Caki2 (cell line): ENCODE data around the gene CLINT1. TPM values are rescaled to one million over a fixed set of nuclear protein-coding genes. Genes with fewer than 3 reads are reported as not detected.
"Not testable (repeated sequence)": the region's sequence is repeated elsewhere in the genome, so short reads cannot be mapped to it uniquely, and the experiment has no call there.

ENCODE experiments used
- DNase-seq: peaks from one replicate; pipeline ENCODE4 v3.0.0-alpha.2; 2015; ENCODE audit warnings: low read depth
- in situ Hi-C: cut with HindIII; loops from 2 replicates; pipeline ENCODE4 v1.10.0; 2016; ENCODE audit warnings: low sequenced_read_pairs, low pct_unique_long_range_greater_than_20kb, mixed read lengths
- total RNA-seq: library from RNA; depleted of rRNA; stranded (reverse); fragments of >200 nt; shearing (Covaris generic); gene quantifications from 2 replicates; pipeline ENCODE4 v1.2.3, GENCODE V29; 2014; ENCODE audit warnings: low replicate concordance; rRNA removed

Gene CLINT1
- total RNA-seq, result 89.3 and 91.4 TPM in 2 replicates

- DNase-seq, result peak; percentile 82
- in situ Hi-C loops, result no loop called here
These were observed at the start of gene CLINT1 for GRCh38 chr5:157858527-157859226. TSS of gene CLINT1 (minus strand) at chr5:157859145. CDS start at chr5:157858970, 175 bp downstream.

GRCh38 chr5:157908459-157908858 is 49.5 kb upstream of the CLINT1 start:
- in situ Hi-C loops, result no loop called here
- no peak for DNase-seq

GRCh38 chr5:157907479-157907878 is 48.5 kb upstream of the CLINT1 start:
- no peak for DNase-seq
- in situ Hi-C loops, result no loop called here

GRCh38 chr5:157903117-157903450 is 44.1 kb upstream of the CLINT1 start:
- in situ Hi-C loops, result no loop called here
- DNase-seq, result no peak

GRCh38 chr5:157902449-157903116 is 43.6 kb upstream of the CLINT1 start:
- in situ Hi-C loops, result no loop called here
- DNase-seq, result no peak

GRCh38 chr5:157900644-157901043 is 41.7 kb upstream of the CLINT1 start:
- in situ Hi-C loops, result no loop called here

GRCh38 chr5:157893611-157894010 is 34.7 kb upstream of the CLINT1 start:
- in situ Hi-C loops, result no loop called here

More at GRCh38 chr5:157900644-157901043, 41.7 kb upstream of the CLINT1 start:
- no peak for DNase-seq

GRCh38 chr5:157892974-157893373 is 34.0 kb upstream of the CLINT1 start:
- in situ Hi-C loops, result no loop called here
- DNase-seq, result no peak

More at GRCh38 chr5:157893611-157894010, 34.7 kb upstream of the CLINT1 start:
- DNase-seq, result no peak

- DNase-seq, result peak; percentile 51
- in situ Hi-C loops, result no loop called here
These were observed 32.1 kb upstream of the CLINT1 start for GRCh38 chr5:157890836-157891597.

- no peak for DNase-seq
- in situ Hi-C loops, result no loop called here
These were observed 30.0 kb upstream of the CLINT1 start for GRCh38 chr5:157888814-157889532.

GRCh38 chr5:157886796-157887380 is 27.9 kb upstream of the CLINT1 start:
- no peak for DNase-seq
- in situ Hi-C loops, result no loop called here

- DNase-seq, in situ Hi-C loops: not testable (repeated sequence)
These were observed 26.1 kb upstream of the CLINT1 start for GRCh38 chr5:157885051-157885450.

- in situ Hi-C loops, DNase-seq: not testable (repeated sequence)
These were observed 22.6 kb upstream of the CLINT1 start for GRCh38 chr5:157881498-157881897.

- in situ Hi-C loops, result no loop called here
- DNase-seq, result no peak
These were observed 18.9 kb upstream of the CLINT1 start for GRCh38 chr5:157877821-157878220.

GRCh38 chr5:157874861-157875260 is 15.9 kb upstream of the CLINT1 start:
- in situ Hi-C loops, result no loop called here

GRCh38 chr5:157870837-157871834 is 12.2 kb upstream of the CLINT1 start:
- DNase-seq, result peak; percentile 87
- in situ Hi-C loops, result no loop called here

More at GRCh38 chr5:157874861-157875260, 15.9 kb upstream of the CLINT1 start:
- DNase-seq, result no peak
